Breast epithelium (tissue), 4 donors: Measurements from ENCODE around the gene NUP43. TPM values are rescaled to one million over a fixed set of nuclear protein-coding genes. Genes with fewer than 3 reads are reported as not detected.
"Not testable (repeated sequence)": the region's sequence is repeated elsewhere in the genome, so short reads cannot be mapped to it uniquely, and the experiment has no call there.

Experiments
- DNase-seq, 2 donors: peaks; one replicate each; pipeline ENCODE4 v3.0.0-alpha.2; 2019; ENCODE audit warnings: low spot score in 2 of 2
- H3K27ac ChIP-seq, 2 donors: fragments of 200-600 bp; sonication (generic) in 1 of 2; one replicate each; pipeline ENCODE4 v1.5.1; 2016 to 2019; ENCODE audit warnings: mild to moderate bottlenecking in 1 of 2
- H3K27me3 ChIP-seq, 2 donors: fragments of 200-600 bp; sonication (generic) in 1 of 2; one replicate each; pipeline versions ENCODE4 v1.5.1 to v1.6.0; 2017 to 2019; ENCODE audit warnings: control low read depth in 1 of 2, mild to moderate bottlenecking in 1 of 2
- H3K36me3 ChIP-seq: fragments of 200-600 bp; one replicate; pipeline ENCODE4 v1.5.1; 2019
- H3K4me1 ChIP-seq, 2 donors: fragments of 200-600 bp; sonication (generic); one replicate each; pipeline ENCODE4 v1.5.1; 2016 to 2019; ENCODE audit warnings: control low read depth in 1 of 2
- H3K4me3 ChIP-seq, 3 donors: fragments of 200-600 bp; sonication (generic); 1 replicate in 2 of 3; 2 replicates in 1 of 3; pipeline ENCODE4 v1.5.1; 2016 to 2019; ENCODE audit warnings: mild to moderate bottlenecking in 3 of 3, moderate library complexity in 2 of 3
- H3K9me3 ChIP-seq, 2 donors: fragments of 200-600 bp; sonication (generic) in 1 of 2; one replicate each; pipeline ENCODE4 v1.5.1; 2016 to 2019; ENCODE audit warnings: control low read depth in 1 of 2
- CTCF ChIP-seq, 3 donors: fragments of 450-650 bp; IDR thresholded peaks; one replicate each; pipeline ENCODE4 v1.5.1; 2016 to 2017; ENCODE audit warnings: antibody characterized with exemption in 3 of 3, mild to moderate bottlenecking in 3 of 3, moderate library complexity in 3 of 3
- POLR2A ChIP-seq: fragments of 450-650 bp; IDR thresholded peaks from one replicate; pipeline ENCODE4 v1.6.1; 2016; ENCODE audit warnings: antibody characterized with exemption, mild to moderate bottlenecking, moderate library complexity
- POLR2AphosphoS5 ChIP-seq, 3 donors: sonication (generic); formaldehyde crosslinking; IDR thresholded peaks; one replicate each; pipeline ENCODE4 v1.6.1; 2017; ENCODE audit warnings: antibody characterized with exemption in 3 of 3
- intact Hi-C: fragments of 100-400 bp; cut with DNase I; formaldehyde crosslinking; loops from one replicate; pipeline ENCODE4 v1.15.1; 2023; ENCODE audit warnings: low total_unique reads
- total RNA-seq, 3 donors: library from RNA; depleted of rRNA; stranded (reverse); fragments of >200 nt; gene quantifications; one replicate each; pipeline ENCODE4 v1.1.0, GENCODE V29; 2016

Gene NUP43
- total RNA-seq, 3 donors from 2014 or later, result 15.5 to 27.8 (median 22.6) TPM

DNA sequence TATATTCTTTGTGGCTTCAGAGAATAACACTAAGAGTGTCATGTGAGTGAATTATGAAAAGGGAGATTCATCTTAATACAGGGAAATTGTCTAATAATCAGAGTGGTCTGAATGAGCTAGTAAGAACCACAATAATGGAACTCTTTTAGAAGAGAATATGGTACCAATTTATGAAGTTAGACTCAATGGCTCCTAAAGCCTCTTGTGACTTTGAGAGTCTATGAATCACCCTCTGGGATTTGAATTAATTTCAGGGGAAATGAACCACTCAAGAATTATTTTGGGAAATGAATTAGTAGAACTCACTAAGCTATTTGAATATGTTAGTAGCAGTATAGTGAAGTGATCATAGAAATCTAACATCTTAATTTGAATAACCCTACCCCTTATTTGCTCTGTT, 17.5 kb upstream of the NUP43 start:
- TF ChIP-seq POLR2A, result no peak
- no peak for TF ChIP-seq POLR2AphosphoS5 (IDR thresholded peaks at IDR 0.05)
- peaks cover 0 to 4% of the 10 kb centered on the region in 2 donors for H3K9me3 ChIP-seq
- H3K27me3 ChIP-seq, result no peaks in the 10 kb centered on the region
- no peaks in the 10 kb centered on the region for H3K36me3 ChIP-seq
- intact Hi-C loops, result no loop called here
- H3K4me1 ChIP-seq, result no peaks in the 10 kb centered on the region
- DNase-seq, result no peak
- H3K4me3 ChIP-seq, result no peak overlapping the region
- H3K27ac ChIP-seq, result no peak overlapping the region

DNA sequence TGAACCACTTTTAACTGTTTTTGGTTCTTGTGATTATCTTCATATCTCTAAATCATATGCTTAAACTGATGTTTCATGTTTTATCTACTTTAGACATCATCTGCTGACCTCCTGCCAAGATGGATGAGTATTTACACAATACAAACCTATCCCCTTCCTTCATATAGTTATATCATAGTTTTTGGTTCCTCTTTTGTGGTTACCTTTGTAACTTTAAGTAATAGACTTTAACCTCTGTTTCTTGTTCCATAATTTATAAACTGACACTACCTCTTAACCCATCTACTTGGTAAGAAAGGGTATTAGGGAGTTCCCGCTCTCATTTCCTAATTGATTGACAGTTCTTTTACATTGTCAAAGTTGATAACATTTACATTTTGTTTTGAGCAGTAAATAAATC, 15.1 kb upstream of the NUP43 start:
- DNase-seq, result no peak
- intact Hi-C loops, result no loop called here
- no peak overlapping the region for H3K4me3 ChIP-seq
- H3K27ac ChIP-seq, result no peak overlapping the region
- TF ChIP-seq CTCF (IDR thresholded peaks at IDR 0.05) (no peak), POLR2AphosphoS5 (IDR thresholded peaks at IDR 0.05) (no peak), POLR2A (no peak)
- H3K9me3 ChIP-seq, result peaks cover 0 to 4% of the 10 kb centered on the region in 2 donors
- H3K4me1 ChIP-seq, result no peaks in the 10 kb centered on the region
- no peaks in the 10 kb centered on the region for H3K36me3 ChIP-seq
- no peaks in the 10 kb centered on the region for H3K27me3 ChIP-seq

DNA sequence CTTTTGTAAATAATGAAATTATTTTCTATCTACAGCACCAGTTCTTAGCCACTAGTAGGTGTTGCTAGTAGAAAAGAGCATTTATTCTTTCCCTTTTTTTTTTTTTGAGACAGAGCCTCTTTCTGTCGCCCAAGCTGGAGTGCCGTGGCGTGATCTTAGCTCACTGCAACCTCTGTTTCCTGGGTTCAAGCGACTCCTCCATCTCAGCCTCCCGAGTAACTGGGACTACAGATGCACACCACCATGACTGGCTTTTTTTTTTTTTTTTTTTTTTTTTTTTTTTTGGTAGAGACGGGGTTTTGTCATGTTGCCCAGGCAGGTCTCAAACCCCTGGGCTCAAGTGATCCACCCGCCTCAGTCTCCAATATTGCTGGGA, 9.9 kb upstream of the NUP43 start:
- Histone ChIP-seq H3K27ac (no peak overlapping the region), H3K4me1 (no peaks in the 10 kb centered on the region), H3K9me3 (no peaks in the 10 kb centered on the region), H3K36me3 (no peaks in the 10 kb centered on the region), H3K27me3 (no peaks in the 10 kb centered on the region), H3K4me3 (no peak overlapping the region)
- no peak for DNase-seq
- no peak for TF ChIP-seq POLR2AphosphoS5 (IDR thresholded peaks at IDR 0.05)
- no peak for TF ChIP-seq POLR2A
- no peak for TF ChIP-seq CTCF (IDR thresholded peaks at IDR 0.05)
- intact Hi-C loops, result no loop called here

DNA sequence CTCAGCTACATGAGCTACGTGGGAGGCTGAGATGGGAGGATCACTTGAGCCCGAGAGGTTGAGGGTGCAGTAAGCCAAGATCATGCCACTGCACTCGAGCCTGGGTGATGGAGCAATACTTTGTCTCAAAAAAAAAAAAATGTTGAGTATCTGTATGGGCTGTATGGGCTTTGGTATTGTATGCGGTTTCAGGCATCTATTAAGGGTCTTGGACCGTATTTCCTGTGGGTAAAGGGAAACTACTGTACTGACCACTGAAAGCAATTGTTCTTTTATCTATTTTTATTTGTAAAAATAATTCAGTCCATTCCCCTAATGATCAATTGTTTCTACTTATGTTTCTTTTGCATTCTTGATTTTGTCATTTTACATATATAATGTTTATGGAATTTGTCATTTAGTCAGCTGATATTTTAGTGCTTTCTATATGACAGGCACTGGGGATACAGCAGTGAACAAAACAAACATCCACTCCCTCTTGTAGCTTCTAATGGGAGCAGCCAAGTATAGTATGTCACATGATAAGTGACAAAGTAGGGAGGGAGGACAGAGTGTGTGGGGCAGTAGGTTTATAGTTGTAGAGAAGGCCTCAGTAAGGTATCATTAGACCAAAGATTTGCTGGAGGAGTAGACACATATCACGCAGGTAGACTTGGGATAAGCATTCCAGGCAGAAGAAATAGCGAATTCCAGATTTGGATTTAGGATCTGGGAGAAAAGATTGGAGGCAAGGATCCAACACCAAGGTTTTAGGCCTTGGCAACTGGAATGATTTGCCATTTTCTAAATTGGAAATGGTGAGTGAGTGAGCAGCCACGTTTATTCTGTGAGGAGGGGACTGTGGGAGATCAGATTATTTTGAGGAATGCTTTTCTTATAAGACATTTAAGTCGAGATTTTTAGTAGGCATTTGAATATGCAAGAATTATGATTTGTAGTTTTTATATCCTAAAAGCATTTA, 9.3 kb upstream of the NUP43 start:
- Histone ChIP-seq H3K27me3 (no peaks in the 10 kb centered on the region), H3K27ac (no peak overlapping the region), H3K36me3 (no peaks in the 10 kb centered on the region), H3K4me1 (peaks cover 0 to 3% of the 10 kb centered on the region in 2 donors), H3K9me3 (no peaks in the 10 kb centered on the region), H3K4me3 (no peak overlapping the region)
- peak in 1 of 2 donors; percentile 30 for DNase-seq
- intact Hi-C loops, result no loop called here
- TF ChIP-seq POLR2A (no peak), CTCF (IDR thresholded peaks at IDR 0.05) (no peak), POLR2AphosphoS5 (IDR thresholded peaks at IDR 0.05) (no peak)

DNA sequence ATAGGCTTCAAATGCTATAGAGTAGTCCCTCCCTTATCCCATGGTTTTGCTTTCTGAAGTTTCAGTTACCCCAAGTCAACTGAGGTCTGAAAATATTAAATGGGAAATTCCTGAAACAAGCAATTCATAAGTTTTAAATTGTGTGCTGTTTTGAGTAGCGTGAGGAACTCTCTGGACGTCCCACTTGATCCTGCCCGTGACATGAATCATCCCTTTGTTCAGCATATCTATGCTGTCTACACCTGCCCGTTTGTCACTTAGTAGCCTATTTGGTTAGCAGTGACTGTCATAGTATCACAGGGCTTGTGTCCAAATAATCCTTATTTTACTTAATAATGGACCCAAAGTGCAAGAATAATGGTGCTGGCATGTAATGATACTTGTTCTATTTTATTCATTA, 8.2 kb upstream of the NUP43 start:
- Histone ChIP-seq H3K9me3 (no peaks in the 10 kb centered on the region), H3K27ac (no peak overlapping the region), H3K27me3 (no peaks in the 10 kb centered on the region), H3K4me3 (no peak overlapping the region), H3K4me1 (peaks cover 0 to 3% of the 10 kb centered on the region in 2 donors), H3K36me3 (no peaks in the 10 kb centered on the region)
- TF ChIP-seq POLR2A, result no peak
- no peak for TF ChIP-seq POLR2AphosphoS5 (IDR thresholded peaks at IDR 0.05)
- no peak for TF ChIP-seq CTCF (IDR thresholded peaks at IDR 0.05)
- intact Hi-C loops, result no loop called here
- DNase-seq, result no peak

GRCh38 chr6:149753374-149753637, 7.0 kb upstream of the NUP43 start:
- H3K4me1 ChIP-seq, DNase-seq, H3K27me3 ChIP-seq, H3K4me3 ChIP-seq, H3K36me3 ChIP-seq, H3K27ac ChIP-seq, H3K9me3 ChIP-seq, intact Hi-C loops: not testable (repeated sequence)
